SU-DHL-6 (cell line): ENCODE results near the gene SETBP1.

Source experiments
- H2AFZ ChIP-seq: fragments of 200-600 bp; sonication (generic); 2 replicates; pipeline ENCODE4 v1.6.1; 2014; ENCODE audit warnings: low read depth, mild to moderate bottlenecking, moderate library complexity, mixed read lengths, antibody characterized with exemption, low read length; ENCODE audit not compliant: severe bottlenecking
- H3F3A ChIP-seq: fragments of 200-600 bp; shearing (Covaris generic); 2 replicates; pipeline ENCODE4 v1.6.0; 2016; ENCODE audit warnings: antibody characterized with exemption, mild to moderate bottlenecking; ENCODE audit not compliant: insufficient read depth
- H3K27ac ChIP-seq: fragments of 200-600 bp; sonication (generic); 2 replicates; pipeline ENCODE4 v1.5.1; 2016; ENCODE audit warnings: low read depth, mild to moderate bottlenecking, low read length, moderate library complexity, mixed read lengths
- H3K27me3 ChIP-seq: fragments of 200-600 bp; sonication (generic), shearing (Covaris generic); 2 replicates; pipeline ENCODE4 v1.6.0; 2014; ENCODE audit warnings: mild to moderate bottlenecking, low read length
- H3K36me3 ChIP-seq: fragments of 200-600 bp; sonication (generic); 2 replicates; pipeline ENCODE4 v1.6.1; 2014; ENCODE audit warnings: mild to moderate bottlenecking, low read length, mixed read lengths
- H3K4me2 ChIP-seq: fragments of 300-600, 200-600 bp; shearing (Covaris generic), sonication (generic); 2 replicates; pipeline ENCODE4 v1.6.0; 2014; ENCODE audit warnings: low read length, low read depth, mild to moderate bottlenecking; ENCODE audit not compliant: poor library complexity, severe bottlenecking
- H3K4me3 ChIP-seq: fragments of 200-600 bp; sonication (generic); 2 replicates; pipeline ENCODE4 v1.5.1; 2014; ENCODE audit warnings: antibody characterized with exemption, low read length, mild to moderate bottlenecking, mixed read lengths; ENCODE audit not compliant: insufficient read depth, poor library complexity, severe bottlenecking
- H3K79me2 ChIP-seq: fragments of 200-600 bp; sonication (generic); 2 replicates; pipeline ENCODE4 v1.6.1; 2014; ENCODE audit warnings: mild to moderate bottlenecking, low read length, moderate library complexity; ENCODE audit not compliant: insufficient read depth
- H3K9ac ChIP-seq: fragments of 200-600 bp; sonication (generic); 2 replicates; pipeline ENCODE4 v1.7.0; 2014; ENCODE audit warnings: mild to moderate bottlenecking, low read length
- H3K9me2 ChIP-seq: fragments of 200-600 bp; sonication (generic); replicated peaks from 2 replicates; pipeline ENCODE4 v1.6.1; 2014; ENCODE audit warnings: low read length; ENCODE audit not compliant: insufficient read depth
- H3K9me3 ChIP-seq: fragments of 200-600 bp; sonication (generic); 2 replicates; pipeline ENCODE4 v1.6.1; 2014; ENCODE audit warnings: low read length, mixed read lengths; ENCODE audit not compliant: insufficient read depth
- H4K20me1 ChIP-seq: fragments of 200-600 bp; sonication (generic); 2 replicates; pipeline ENCODE4 v1.6.1; 2014; ENCODE audit warnings: low read depth, mild to moderate bottlenecking, antibody characterized with exemption, low read length, moderate library complexity, mixed read lengths
- EZH2phosphoT487 ChIP-seq: fragments of 200-600 bp; sonication (generic), shearing (Covaris generic); conservative IDR thresholded peaks from 2 replicates; pipeline ENCODE4 v1.6.1; 2018; ENCODE audit warnings: mild to moderate bottlenecking, antibody characterized with exemption, low read length, moderate library complexity, mixed read lengths
- TF ChIP-seq, protein P1 (sequence below): fragments of 200-600 bp; sonication (generic); IDR thresholded peaks from one replicate; pipeline ENCODE4 v1.5.1; 2017; ENCODE audit warnings: antibody characterized with exemption, mild to moderate bottlenecking, low read length, moderate library complexity; ENCODE audit not compliant: insufficient read depth, poor library complexity, severe bottlenecking

Gene SETBP1

DNA sequence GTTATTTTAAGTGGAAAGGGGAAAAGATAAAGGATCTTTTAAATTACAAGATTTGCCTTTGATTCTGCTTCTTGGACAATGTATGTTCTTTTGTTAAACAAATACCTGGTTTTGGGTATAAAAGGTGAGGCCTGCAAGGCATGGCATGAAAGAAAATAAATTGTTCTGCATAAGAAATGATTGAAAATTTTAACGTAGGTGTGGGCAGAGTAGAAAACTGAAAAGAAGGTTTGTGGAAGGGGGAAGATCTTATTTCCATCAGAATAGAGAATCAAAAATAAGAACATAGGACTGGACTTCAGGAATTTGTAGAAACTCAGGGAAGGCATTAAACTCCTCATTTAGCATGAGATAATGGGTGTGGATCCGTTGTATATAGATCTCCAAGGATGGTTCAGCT is 153.1 kb downstream of the SETBP1 start:
- no peak for TF ChIP-seq EZH2phosphoT487
- TF ChIP-seq, protein P1, sequence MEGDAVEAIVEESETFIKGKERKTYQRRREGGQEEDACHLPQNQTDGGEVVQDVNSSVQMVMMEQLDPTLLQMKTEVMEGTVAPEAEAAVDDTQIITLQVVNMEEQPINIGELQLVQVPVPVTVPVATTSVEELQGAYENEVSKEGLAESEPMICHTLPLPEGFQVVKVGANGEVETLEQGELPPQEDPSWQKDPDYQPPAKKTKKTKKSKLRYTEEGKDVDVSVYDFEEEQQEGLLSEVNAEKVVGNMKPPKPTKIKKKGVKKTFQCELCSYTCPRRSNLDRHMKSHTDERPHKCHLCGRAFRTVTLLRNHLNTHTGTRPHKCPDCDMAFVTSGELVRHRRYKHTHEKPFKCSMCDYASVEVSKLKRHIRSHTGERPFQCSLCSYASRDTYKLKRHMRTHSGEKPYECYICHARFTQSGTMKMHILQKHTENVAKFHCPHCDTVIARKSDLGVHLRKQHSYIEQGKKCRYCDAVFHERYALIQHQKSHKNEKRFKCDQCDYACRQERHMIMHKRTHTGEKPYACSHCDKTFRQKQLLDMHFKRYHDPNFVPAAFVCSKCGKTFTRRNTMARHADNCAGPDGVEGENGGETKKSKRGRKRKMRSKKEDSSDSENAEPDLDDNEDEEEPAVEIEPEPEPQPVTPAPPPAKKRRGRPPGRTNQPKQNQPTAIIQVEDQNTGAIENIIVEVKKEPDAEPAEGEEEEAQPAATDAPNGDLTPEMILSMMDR: no peak
- Histone ChIP-seq H3K27me3 (no peaks in the 10 kb centered on the region), H3K36me3 (no peaks in the 10 kb centered on the region), H3K27ac (no peak overlapping the region), H3K9ac (no peak overlapping the region), H4K20me1 (no peaks in the 10 kb centered on the region), H3F3A (no peaks in the 10 kb centered on the region), H3K9me2 (no peaks in the 10 kb centered on the region), H2AFZ (no peak overlapping the region), H3K79me2 (no peaks in the 10 kb centered on the region), H3K9me3 (no peaks in the 10 kb centered on the region), H3K4me3 (no peak overlapping the region), H3K4me2 (no peak overlapping the region)

DNA sequence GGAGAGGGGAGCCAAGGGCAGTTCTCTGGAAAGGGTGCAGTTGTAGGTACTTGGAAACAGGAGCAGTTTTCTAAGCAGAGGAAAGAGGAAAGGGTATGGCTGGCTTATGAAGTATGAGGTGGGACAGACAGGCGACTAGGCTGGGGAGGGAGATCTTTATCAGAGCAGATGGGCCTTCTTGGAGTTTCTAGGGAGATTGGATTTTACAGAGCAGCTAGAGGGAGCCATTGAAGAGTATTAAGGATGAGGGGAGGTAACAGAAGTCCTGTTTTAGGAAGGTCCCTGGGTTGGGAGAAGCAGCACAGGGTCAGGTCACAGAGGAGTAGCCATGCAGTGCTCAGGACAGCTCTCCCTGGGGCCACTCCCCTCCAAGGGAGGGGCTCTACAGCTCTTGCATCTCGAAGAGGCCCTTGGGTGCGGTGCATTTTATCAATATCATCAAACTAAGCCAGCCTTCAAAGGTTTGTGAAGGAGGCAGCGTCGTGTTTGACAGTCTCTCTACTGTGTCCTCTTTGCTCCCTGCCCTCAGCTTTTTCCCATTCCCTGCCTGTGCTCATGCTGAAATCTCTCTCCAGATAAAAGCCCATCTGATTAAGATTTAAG is 154.3 kb downstream of the SETBP1 start:
- Histone ChIP-seq H3K4me3 (no peak overlapping the region), H3K79me2 (no peaks in the 10 kb centered on the region), H3K27me3 (no peaks in the 10 kb centered on the region), H3K36me3 (no peaks in the 10 kb centered on the region), H3K9me3 (no peaks in the 10 kb centered on the region), H3K9ac (no peak overlapping the region), H3K4me2 (no peak overlapping the region), H3K27ac (no peak overlapping the region), H4K20me1 (no peaks in the 10 kb centered on the region), H3F3A (no peaks in the 10 kb centered on the region), H3K9me2 (no peaks in the 10 kb centered on the region), H2AFZ (no peak overlapping the region)
- TF ChIP-seq EZH2phosphoT487: no peak
- TF ChIP-seq, protein P1: no peak

DNA sequence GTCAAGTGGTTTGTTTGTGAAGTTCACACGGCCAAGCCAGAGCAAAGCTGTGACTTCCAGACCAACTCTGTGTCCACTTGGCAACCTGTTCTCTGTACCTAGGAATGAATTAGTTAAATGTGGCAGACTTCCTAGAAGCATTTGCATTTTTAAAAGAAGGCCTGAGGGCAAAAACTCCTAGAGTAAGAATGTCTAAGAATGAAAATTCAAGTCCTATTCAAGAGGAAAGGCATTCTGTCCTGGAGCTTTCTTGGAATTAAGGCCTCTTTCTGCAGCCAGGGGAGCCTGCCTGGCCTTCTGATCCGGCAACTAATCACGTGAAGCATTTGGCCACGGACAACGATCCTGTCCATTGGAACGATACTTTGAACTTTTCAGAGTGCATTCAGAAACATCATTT is 155.0 kb downstream of the SETBP1 start:
- Histone ChIP-seq H3K9ac (no peak overlapping the region), H3K36me3 (no peaks in the 10 kb centered on the region), H2AFZ (no peak overlapping the region), H3K27ac (no peak overlapping the region), H3K4me3 (no peak overlapping the region), H3K4me2 (no peak overlapping the region), H3K27me3 (no peaks in the 10 kb centered on the region), H3K9me3 (no peaks in the 10 kb centered on the region), H3K79me2 (no peaks in the 10 kb centered on the region), H4K20me1 (no peaks in the 10 kb centered on the region), H3K9me2 (no peaks in the 10 kb centered on the region), H3F3A (no peaks in the 10 kb centered on the region)
- TF ChIP-seq, protein P1: no peak
